ENCODE data around the gene BANP. TPM values are rescaled to one million over a fixed set of nuclear protein-coding genes. Genes with fewer than 3 reads are reported as not detected.
"Not testable (repeated sequence)": the region's sequence is repeated elsewhere in the genome, so short reads cannot be mapped to it uniquely, and the experiment has no call there.

Gene BANP
- total and polyA plus RNA-seq, 3 donors from 2014 or later: 25.3 to 60.2 (median 55.9) TPM

DNA sequence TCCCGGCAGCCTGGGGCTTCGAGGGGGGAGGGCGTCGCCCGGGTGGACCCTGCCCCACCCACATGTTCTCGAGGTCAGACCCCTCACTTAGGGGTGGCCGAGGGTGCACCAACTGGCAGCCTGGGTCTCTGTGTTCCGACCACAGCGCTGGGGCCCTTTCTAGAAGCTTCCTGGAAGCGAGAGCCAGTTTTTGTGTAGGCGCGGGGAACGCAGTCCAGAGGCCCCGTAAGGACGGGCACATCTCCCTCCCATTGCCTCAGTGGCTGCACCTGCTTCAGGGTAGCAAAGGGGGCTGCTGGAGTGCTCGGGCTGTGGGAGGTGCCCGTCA lies 148.3 kb downstream of the BANP start:
- WGBS, 2 donors: 64 to 76% methylated on average over 7 to 17 of the region's 17 CpGs
- TF ChIP-seq, protein P1, sequence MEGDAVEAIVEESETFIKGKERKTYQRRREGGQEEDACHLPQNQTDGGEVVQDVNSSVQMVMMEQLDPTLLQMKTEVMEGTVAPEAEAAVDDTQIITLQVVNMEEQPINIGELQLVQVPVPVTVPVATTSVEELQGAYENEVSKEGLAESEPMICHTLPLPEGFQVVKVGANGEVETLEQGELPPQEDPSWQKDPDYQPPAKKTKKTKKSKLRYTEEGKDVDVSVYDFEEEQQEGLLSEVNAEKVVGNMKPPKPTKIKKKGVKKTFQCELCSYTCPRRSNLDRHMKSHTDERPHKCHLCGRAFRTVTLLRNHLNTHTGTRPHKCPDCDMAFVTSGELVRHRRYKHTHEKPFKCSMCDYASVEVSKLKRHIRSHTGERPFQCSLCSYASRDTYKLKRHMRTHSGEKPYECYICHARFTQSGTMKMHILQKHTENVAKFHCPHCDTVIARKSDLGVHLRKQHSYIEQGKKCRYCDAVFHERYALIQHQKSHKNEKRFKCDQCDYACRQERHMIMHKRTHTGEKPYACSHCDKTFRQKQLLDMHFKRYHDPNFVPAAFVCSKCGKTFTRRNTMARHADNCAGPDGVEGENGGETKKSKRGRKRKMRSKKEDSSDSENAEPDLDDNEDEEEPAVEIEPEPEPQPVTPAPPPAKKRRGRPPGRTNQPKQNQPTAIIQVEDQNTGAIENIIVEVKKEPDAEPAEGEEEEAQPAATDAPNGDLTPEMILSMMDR (IDR thresholded peaks at IDR 0.05): no peak
- TF ChIP-seq POLR2A (IDR thresholded peaks at IDR 0.05): no peak
- H3K27ac ChIP-seq: no peak overlapping the region

DNA sequence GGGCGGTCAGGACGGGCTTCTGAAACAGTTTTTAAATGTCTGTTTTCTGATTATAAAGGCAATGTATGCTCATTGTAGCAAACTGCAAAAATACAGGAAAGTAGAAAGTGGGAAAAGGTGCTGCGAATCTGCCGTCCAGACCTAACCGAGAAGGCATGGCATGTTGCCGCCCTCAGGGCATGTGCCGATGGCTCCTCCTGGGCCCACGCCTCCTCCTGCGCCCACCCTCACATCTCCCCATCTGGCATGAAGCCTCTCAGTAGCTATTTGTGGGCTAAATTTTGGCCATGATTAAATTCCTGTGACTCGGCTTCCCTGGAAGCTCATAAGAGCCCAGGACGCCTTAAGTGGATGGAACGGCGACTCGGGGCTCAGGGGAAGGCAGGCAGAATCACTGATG lies 148.7 kb downstream of the BANP start:
- intact Hi-C loops (cut with DNase I; ENCODE audit: low total_unique reads); H3K27me3 ChIP-seq; H3K4me1 ChIP-seq; H3K36me3 ChIP-seq (ENCODE audit: low read depth, missing control alignments); DNase-seq; H3K4me3 ChIP-seq; H3K27ac ChIP-seq; H3K9me3 ChIP-seq: not testable (repeated sequence)
- 77 to 79% methylated on average over 12 to 14 of the region's 14 CpGs for WGBS, 2 donors

More for the DNA sequence above, 148.3 kb downstream of the BANP start:
- intact Hi-C loops (cut with DNase I; ENCODE audit: low total_unique reads): no loop called here
- Histone ChIP-seq H3K36me3 (ENCODE audit: low read depth, missing control alignments) (no peaks in the 10 kb centered on the region), H3K9me3 (no peaks in the 10 kb centered on the region), H3K4me1 (no peaks in the 10 kb centered on the region), H3K4me3 (no peak overlapping the region), H3K27me3 (no peaks in the 10 kb centered on the region)
- DNase-seq: no peak

DNA sequence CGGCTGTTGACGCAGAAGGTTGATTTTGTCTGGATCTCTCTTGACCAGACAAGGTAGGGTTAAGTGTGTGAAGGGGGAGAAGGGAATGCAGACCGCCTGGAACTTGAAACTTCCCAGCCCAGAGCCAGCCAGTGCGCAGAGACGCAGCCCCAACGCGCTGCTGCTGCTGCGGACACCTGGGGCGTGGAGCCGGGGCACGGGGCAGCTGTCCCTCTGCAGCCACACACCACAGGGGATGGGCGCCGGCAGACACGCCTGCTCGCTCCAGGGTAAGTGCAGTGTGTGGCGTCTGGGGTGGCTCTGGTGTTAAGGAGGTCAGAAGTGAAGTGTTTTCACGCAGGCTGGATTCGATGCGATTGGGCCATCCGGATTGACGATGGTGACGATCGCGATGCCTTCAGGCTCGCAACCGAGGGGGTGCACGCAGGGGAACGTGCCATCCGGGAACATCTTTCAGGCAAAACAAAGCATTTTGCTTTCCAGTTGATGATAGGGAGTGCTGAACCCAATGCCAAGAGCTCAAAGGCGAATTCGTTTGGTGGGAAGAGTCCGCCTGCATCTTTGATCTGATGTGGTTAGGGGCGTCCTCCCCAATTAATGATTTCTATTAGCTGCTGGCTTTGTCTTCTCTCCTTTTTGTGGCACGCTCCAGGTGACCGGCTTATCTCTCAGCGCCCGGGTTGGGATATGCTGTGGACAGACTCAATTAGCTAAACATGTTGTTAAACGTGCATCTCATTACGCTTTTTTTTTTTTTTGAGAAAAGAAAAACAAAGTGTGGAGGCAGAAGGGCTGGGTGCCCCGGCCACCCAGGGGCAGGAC lies 149.8 kb downstream of the BANP start:
- H3K36me3 ChIP-seq (ENCODE audit: low read depth, missing control alignments); intact Hi-C loops (cut with DNase I; ENCODE audit: low total_unique reads); DNase-seq; H3K27me3 ChIP-seq; H3K4me3 ChIP-seq; H3K4me1 ChIP-seq; H3K27ac ChIP-seq; H3K9me3 ChIP-seq: not testable (repeated sequence)
- 31 to 57% methylated on average over 21 to 38 of the region's 40 CpGs for WGBS, 2 donors

DNA sequence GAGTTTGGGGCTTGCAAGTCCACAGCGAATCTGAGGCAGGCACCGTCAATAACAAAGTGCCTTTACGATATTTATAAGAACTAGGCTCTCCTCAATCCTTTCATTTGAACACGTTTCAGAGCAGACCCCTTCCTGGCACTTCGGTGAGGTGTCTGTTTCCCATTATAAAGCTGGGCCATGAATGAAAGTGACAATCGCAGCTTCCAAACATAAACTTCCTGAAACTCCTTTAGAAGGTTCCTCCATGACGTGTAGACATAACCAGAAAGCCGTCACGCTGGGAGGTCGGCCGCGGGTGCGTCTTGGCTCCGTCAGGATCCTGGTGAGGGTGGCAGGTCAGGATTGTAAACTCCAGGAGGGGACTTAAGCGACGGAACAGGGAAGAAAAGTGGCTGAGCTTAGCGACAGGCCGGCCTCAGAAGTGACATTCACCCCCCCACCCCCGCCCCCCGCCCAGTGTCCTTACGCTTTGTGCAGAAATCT lies 150.4 kb downstream of the BANP start:
- 54 to 60% methylated on average over 21 of the region's 21 CpGs for WGBS, 2 donors
- H3K4me3 ChIP-seq; H3K36me3 ChIP-seq (ENCODE audit: low read depth, missing control alignments); intact Hi-C loops (cut with DNase I; ENCODE audit: low total_unique reads); H3K27ac ChIP-seq; H3K4me1 ChIP-seq; DNase-seq; H3K9me3 ChIP-seq; H3K27me3 ChIP-seq: not testable (repeated sequence)

DNA sequence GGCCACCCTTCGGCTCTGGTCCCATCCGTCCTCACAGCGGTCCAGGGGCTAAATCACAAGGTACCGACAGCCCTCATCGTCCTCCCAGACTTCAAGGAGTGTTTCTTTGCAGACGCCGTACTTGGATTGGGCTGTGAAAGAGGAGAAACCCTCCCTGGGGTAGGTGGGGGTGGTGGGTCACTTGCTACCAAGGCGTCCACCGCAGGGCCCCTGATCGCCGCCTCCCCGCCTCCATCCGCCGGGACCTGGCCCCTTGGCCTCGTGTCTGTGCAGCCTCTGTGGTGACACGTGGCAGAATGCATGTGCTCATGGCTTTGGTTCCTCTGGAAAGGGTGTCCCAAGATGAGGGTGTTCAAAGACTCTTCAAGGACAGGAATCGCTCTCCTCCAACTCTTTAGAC lies 151.4 kb downstream of the BANP start:
- intact Hi-C loops (cut with DNase I; ENCODE audit: low total_unique reads): no loop called here
- Histone ChIP-seq H3K4me3 (no peak overlapping the region), H3K27me3 (no peaks in the 10 kb centered on the region), H3K36me3 (ENCODE audit: low read depth, missing control alignments) (no peaks in the 10 kb centered on the region), H3K9me3 (no peaks in the 10 kb centered on the region), H3K27ac (no peak overlapping the region), H3K4me1 (no peaks in the 10 kb centered on the region)
- TF ChIP-seq POLR2A (IDR thresholded peaks at IDR 0.05): no peak
- TF ChIP-seq, protein P1 (IDR thresholded peaks at IDR 0.05): no peak
- 88 to 89% methylated on average over 15 to 17 of the region's 17 CpGs for WGBS, 2 donors
- no peak for DNase-seq

DNA sequence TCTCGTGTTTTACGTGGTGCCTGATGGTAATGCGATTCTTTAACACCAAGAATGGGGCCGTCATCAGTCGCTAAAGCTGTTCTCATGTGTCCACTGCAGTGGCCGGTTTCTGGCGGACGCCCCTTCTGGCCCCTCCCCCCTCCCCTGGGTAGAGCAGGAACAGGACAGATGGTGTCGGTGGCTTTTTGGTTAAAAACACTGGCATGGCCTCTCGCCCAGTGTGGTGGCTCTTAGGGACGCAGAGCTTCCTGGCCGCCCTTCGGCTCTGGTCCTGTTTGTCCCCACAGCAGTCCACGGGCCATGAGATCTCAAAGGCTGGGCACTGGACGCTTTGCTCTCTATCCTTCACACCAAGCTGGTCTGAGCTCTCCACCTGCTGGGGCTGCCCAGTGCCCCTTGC lies 151.8 kb downstream of the BANP start:
- intact Hi-C loops (cut with DNase I; ENCODE audit: low total_unique reads): no loop called here
- DNase-seq: no peak
- Histone ChIP-seq H3K4me1 (no peaks in the 10 kb centered on the region), H3K27me3 (no peaks in the 10 kb centered on the region), H3K4me3 (no peak overlapping the region), H3K36me3 (ENCODE audit: low read depth, missing control alignments) (no peaks in the 10 kb centered on the region), H3K27ac (no peak overlapping the region), H3K9me3 (no peaks in the 10 kb centered on the region)
- no peak for TF ChIP-seq POLR2A (IDR thresholded peaks at IDR 0.05)
- 78 to 90% methylated on average over 10 to 15 of the region's 15 CpGs for WGBS, 2 donors
